ENCODE measurements around the gene TNNT3.

TNNT3 gene

GRCh38 chr11:1969035-1969434, 49.5 kb downstream of the TNNT3 start:
- Histone ChIP-seq H3F3A (ENCODE audit: insufficient read depth) (no peaks in the 10 kb centered on the region), H3K27ac (ENCODE audit: low read depth, low read length) (no peak overlapping the region), H3K27me3 (ENCODE audit: low read length) (no peaks in the 10 kb centered on the region), H4K20me1 (ENCODE audit: low read depth, low read length) (no peaks in the 10 kb centered on the region), H3K4me3 (ENCODE audit: insufficient read depth, low read length, poor library complexity, severe bottlenecking) (no peak overlapping the region), H3K4me2 (ENCODE audit: low read depth, low read length, poor library complexity, severe bottlenecking) (no peak overlapping the region), H2AFZ (ENCODE audit: low read depth, low read length, severe bottlenecking) (no peak overlapping the region), H3K9me2 (replicated peaks; ENCODE audit: insufficient read depth, low read length) (no peaks in the 10 kb centered on the region), H3K79me2 (ENCODE audit: insufficient read depth, low read length) (no peaks in the 10 kb centered on the region), H3K9ac (ENCODE audit: low read length) (no peak overlapping the region), H3K9me3 (ENCODE audit: insufficient read depth, low read length) (no peaks in the 10 kb centered on the region), H3K36me3 (ENCODE audit: low read length) (no peaks in the 10 kb centered on the region)
- TF ChIP-seq CTCF (IDR thresholded peaks at IDR 0.05; ENCODE audit: insufficient read depth, low read length, poor library complexity, severe bottlenecking) (no peak), EZH2phosphoT487 (conservative IDR thresholded peaks at IDR 0.05; ENCODE audit: low read length) (no peak)

GRCh38 chr11:1969776-1970175, 50.3 kb downstream of the TNNT3 start:
- Histone ChIP-seq H3K4me2 (ENCODE audit: low read depth, low read length, poor library complexity, severe bottlenecking) (no peak overlapping the region), H3K9ac (ENCODE audit: low read length) (no peak overlapping the region), H3K4me3 (ENCODE audit: insufficient read depth, low read length, poor library complexity, severe bottlenecking) (no peak overlapping the region), H4K20me1 (ENCODE audit: low read depth, low read length) (no peaks in the 10 kb centered on the region), H3K79me2 (ENCODE audit: insufficient read depth, low read length) (no peaks in the 10 kb centered on the region), H3K9me3 (ENCODE audit: insufficient read depth, low read length) (no peaks in the 10 kb centered on the region), H3K27me3 (ENCODE audit: low read length) (no peaks in the 10 kb centered on the region), H2AFZ (ENCODE audit: low read depth, low read length, severe bottlenecking) (no peak overlapping the region), H3F3A (ENCODE audit: insufficient read depth) (no peaks in the 10 kb centered on the region), H3K36me3 (ENCODE audit: low read length) (no peaks in the 10 kb centered on the region), H3K9me2 (replicated peaks; ENCODE audit: insufficient read depth, low read length) (no peaks in the 10 kb centered on the region), H3K27ac (ENCODE audit: low read depth, low read length) (no peak overlapping the region)
- TF ChIP-seq EZH2phosphoT487 (conservative IDR thresholded peaks at IDR 0.05; ENCODE audit: low read length) (no peak), CTCF (IDR thresholded peaks at IDR 0.05; ENCODE audit: insufficient read depth, low read length, poor library complexity, severe bottlenecking) (no peak)

- Histone ChIP-seq H3K9ac (ENCODE audit: low read length) (no peak overlapping the region), H3K79me2 (ENCODE audit: insufficient read depth, low read length) (no peaks in the 10 kb centered on the region), H2AFZ (ENCODE audit: low read depth, low read length, severe bottlenecking) (no peak overlapping the region), H3F3A (ENCODE audit: insufficient read depth) (no peaks in the 10 kb centered on the region), H3K36me3 (ENCODE audit: low read length) (no peaks in the 10 kb centered on the region), H3K27me3 (ENCODE audit: low read length) (no peaks in the 10 kb centered on the region), H3K4me3 (ENCODE audit: insufficient read depth, low read length, poor library complexity, severe bottlenecking) (no peak overlapping the region), H3K4me2 (ENCODE audit: low read depth, low read length, poor library complexity, severe bottlenecking) (no peak overlapping the region), H3K27ac (ENCODE audit: low read depth, low read length) (no peak overlapping the region), H4K20me1 (ENCODE audit: low read depth, low read length) (no peaks in the 10 kb centered on the region), H3K9me3 (ENCODE audit: insufficient read depth, low read length) (no peaks in the 10 kb centered on the region), H3K9me2 (replicated peaks; ENCODE audit: insufficient read depth, low read length) (no peaks in the 10 kb centered on the region)
- no peak for TF ChIP-seq EZH2phosphoT487 (conservative IDR thresholded peaks at IDR 0.05; ENCODE audit: low read length)
Observed at GRCh38 chr11:1970956-1971355, 51.5 kb downstream of the TNNT3 start.

- H3K9ac ChIP-seq (ENCODE audit: low read length) = no peak overlapping the region
- H3K9me2 ChIP-seq (replicated peaks; ENCODE audit: insufficient read depth, low read length) = no peaks in the 10 kb centered on the region
- no peaks in the 10 kb centered on the region for H3K36me3 ChIP-seq (ENCODE audit: low read length)
- H3K4me2 ChIP-seq (ENCODE audit: low read depth, low read length, poor library complexity, severe bottlenecking) = no peak overlapping the region
- no peaks in the 10 kb centered on the region for H3K79me2 ChIP-seq (ENCODE audit: insufficient read depth, low read length)
- H2AFZ ChIP-seq (ENCODE audit: low read depth, low read length, severe bottlenecking) = no peak overlapping the region
- H4K20me1 ChIP-seq (ENCODE audit: low read depth, low read length) = no peaks in the 10 kb centered on the region
- H3K27me3 ChIP-seq (ENCODE audit: low read length) = no peaks in the 10 kb centered on the region
- H3K4me3 ChIP-seq (ENCODE audit: insufficient read depth, low read length, poor library complexity, severe bottlenecking) = no peak overlapping the region
- TF ChIP-seq CTCF (IDR thresholded peaks at IDR 0.05; ENCODE audit: insufficient read depth, low read length, poor library complexity, severe bottlenecking) (no peak), EZH2phosphoT487 (conservative IDR thresholded peaks at IDR 0.05; ENCODE audit: low read length) (no peak)
- H3K27ac ChIP-seq (ENCODE audit: low read depth, low read length) = no peak overlapping the region
- H3K9me3 ChIP-seq (ENCODE audit: insufficient read depth, low read length) = no peaks in the 10 kb centered on the region
- no peaks in the 10 kb centered on the region for H3F3A ChIP-seq (ENCODE audit: insufficient read depth)
Observed at GRCh38 chr11:1975185-1975584, 55.7 kb downstream of the TNNT3 start.

All from SU-DHL-6 (cell line).